Lower leg skin (tissue), 4 donors: Measurements from ENCODE around the gene CD59. TPM values are rescaled to one million over a fixed set of nuclear protein-coding genes. Genes with fewer than 3 reads are reported as not detected.
A peak's percentile ranks its signal among the peaks of the same experiment; 100 is the strongest.
"Not testable (repeated sequence)": the region's sequence is repeated elsewhere in the genome, so short reads cannot be mapped to it uniquely, and the experiment has no call there.

ENCODE experiments used
- DNase-seq, 2 donors: peaks; one replicate each; pipeline ENCODE4 v3.0.0-alpha.2; 2019; ENCODE audit warnings: low spot score in 2 of 2
- H3K4me3 ChIP-seq: fragments of 200-600 bp; sonication (generic); 2 replicates; pipeline ENCODE4 v1.5.1; 2017; ENCODE audit warnings: mild to moderate bottlenecking, low read depth; ENCODE audit not compliant: poor library complexity, severe bottlenecking
- POLR2A ChIP-seq, 2 donors: fragments of 450-650 bp; IDR thresholded peaks; one replicate each; pipeline ENCODE4 v1.6.1; 2016 to 2017; ENCODE audit warnings: antibody characterized with exemption in 2 of 2, mild to moderate bottlenecking in 1 of 2, moderate library complexity in 1 of 2
- WGBS, 2 donors: methylation state at CpG; one replicate each; pipeline ENCODE4 v1.1.5; 2018; 5-methylcytosine and 5-hydroxymethylcytosine counted together
- intact Hi-C: fragments of 100-400 bp; cut with DNase I; formaldehyde crosslinking; loops from one replicate; pipeline ENCODE4 v1.15.0; 2023; ENCODE audit warnings: low total_unique reads
- total RNA-seq, 4 donors: library from RNA; depleted of rRNA; stranded (reverse); fragments of >200 nt; gene quantifications; one replicate each; pipeline ENCODE4 v1.1.0, GENCODE V29; 2016
- TF ChIP-seq, protein P1 (sequence below), 3 donors: fragments of 450-650 bp; IDR thresholded peaks; one replicate each; pipeline ENCODE4 v1.5.1; 2016; ENCODE audit warnings: antibody characterized with exemption in 3 of 3, mild to moderate bottlenecking in 3 of 3, moderate library complexity in 2 of 3

The CD59 gene
- total RNA-seq, 4 donors from 2014 or later, result 222 to 444 (median 324) TPM

DNA sequence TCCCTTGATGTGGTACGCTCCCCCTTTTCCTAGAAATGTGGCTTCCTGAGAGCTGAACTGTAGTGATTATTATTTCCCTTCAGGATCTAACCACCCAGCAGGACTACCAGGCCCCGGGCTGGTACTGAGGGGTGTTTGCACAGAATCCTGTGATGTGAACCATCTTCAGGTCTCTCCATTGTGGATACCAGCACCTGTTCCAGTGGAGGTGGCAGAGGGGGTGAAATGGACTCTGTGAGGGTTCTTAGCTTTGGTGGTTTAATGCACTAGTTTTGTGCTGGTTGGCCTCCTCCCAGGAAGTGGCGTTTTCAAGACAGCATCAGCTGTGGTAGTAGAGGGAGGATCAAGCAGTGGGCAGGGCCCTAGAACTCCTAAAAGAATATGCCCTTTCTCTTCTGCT, 54.2 kb downstream of the CD59 start:
- DNase-seq, result peak in 1 of 2 donors; percentile 2
- WGBS, 2 donors, result 73 to 79% methylated on average over 3 of the region's 3 CpGs
- TF ChIP-seq, protein P1, sequence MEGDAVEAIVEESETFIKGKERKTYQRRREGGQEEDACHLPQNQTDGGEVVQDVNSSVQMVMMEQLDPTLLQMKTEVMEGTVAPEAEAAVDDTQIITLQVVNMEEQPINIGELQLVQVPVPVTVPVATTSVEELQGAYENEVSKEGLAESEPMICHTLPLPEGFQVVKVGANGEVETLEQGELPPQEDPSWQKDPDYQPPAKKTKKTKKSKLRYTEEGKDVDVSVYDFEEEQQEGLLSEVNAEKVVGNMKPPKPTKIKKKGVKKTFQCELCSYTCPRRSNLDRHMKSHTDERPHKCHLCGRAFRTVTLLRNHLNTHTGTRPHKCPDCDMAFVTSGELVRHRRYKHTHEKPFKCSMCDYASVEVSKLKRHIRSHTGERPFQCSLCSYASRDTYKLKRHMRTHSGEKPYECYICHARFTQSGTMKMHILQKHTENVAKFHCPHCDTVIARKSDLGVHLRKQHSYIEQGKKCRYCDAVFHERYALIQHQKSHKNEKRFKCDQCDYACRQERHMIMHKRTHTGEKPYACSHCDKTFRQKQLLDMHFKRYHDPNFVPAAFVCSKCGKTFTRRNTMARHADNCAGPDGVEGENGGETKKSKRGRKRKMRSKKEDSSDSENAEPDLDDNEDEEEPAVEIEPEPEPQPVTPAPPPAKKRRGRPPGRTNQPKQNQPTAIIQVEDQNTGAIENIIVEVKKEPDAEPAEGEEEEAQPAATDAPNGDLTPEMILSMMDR (IDR thresholded peaks at IDR 0.05), result no peak
- TF ChIP-seq POLR2A (IDR thresholded peaks at IDR 0.05), result no peak
- no peak overlapping the region for H3K4me3 ChIP-seq
- intact Hi-C loops, result no loop called here

DNA sequence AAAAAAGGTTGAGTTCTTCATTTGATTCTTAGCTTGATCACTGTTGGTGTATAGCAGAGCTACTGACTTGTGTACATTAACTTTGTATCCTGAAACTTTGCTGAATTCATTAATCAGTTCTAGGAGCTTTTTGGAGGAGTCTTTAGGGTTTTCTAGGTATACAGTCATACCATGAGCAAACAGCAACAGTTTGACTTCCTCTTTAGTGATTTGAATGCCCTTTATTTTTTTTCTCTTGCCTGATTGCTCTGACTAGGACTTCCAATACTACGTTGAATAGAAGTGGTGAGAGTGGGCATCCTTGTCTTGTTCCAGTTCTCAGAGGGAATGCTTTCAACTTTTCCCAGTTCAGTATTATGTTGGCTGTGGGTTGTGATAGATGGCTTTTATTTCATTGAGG, 57.6 kb downstream of the CD59 start:
- DNase-seq, H3K4me3 ChIP-seq, intact Hi-C loops: not testable (repeated sequence)
- WGBS, 2 donors, result 63 to 90% methylated on average over 1 of the region's 1 CpG

DNA sequence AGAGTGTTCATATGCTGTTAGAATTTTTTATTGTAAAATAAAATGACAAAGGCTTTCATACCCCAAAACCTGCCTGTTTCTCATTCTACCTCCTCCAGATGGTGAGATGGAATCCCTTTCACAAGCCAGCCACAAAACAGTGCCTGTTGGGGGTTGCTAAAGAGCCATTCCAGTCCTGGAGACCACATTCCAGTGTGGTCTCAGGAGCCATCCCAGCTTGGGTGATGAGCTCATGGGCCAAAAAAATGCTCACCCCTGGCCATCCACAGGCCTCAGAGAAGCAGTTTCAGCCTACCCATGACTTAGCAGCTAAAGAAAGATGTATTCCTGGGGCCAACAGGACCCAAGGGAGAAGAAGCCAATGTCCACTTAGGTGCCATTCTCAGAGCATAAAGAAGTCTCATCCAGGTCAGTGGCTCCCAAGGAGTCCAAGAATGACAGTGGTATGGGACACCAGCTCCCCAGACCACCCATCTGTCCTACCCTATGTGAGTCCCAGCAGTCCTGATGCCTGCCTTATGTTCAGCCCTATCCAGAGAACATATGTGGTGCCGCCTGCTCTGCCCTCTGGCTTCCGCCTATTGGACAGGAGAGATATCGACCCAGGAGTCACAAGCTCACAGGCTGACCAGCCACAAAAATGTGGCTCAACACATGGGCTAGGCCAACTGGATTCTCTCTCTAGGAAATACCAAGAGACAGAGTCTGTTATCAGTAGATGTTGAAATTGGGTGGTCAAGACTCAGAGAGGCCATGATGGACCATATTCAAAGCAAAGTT, 62.0 kb downstream of the CD59 start:
- DNase-seq, result no peak
- no peak overlapping the region for H3K4me3 ChIP-seq
- 92 to 100% methylated on average over 3 of the region's 3 CpGs for WGBS, 2 donors
- intact Hi-C loops, result no loop called here
- TF ChIP-seq POLR2A (IDR thresholded peaks at IDR 0.05), result no peak
- TF ChIP-seq, protein P1 (IDR thresholded peaks at IDR 0.05), result no peak

DNA sequence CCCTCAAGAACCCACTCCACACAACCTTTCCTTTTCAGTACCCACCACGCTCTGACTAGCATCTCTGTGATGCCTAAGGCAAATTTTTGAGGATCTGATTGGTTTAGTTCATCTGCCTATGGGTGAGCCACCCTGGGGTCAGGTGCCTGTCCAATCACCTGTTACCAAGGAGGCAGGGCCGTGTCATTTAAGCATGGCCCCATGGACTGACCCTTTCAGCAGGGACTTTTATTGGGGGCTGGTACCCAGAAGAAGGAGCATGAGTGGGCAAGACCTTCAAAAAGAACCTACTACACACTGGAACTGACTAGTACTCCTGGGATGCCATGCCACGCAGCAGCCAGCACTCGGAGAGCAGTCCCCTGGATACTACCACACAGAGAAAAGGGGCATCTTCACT, 64.0 kb downstream of the CD59 start:
- WGBS, 2 donors, result 86 to 97% methylated on average over 4 of the region's 4 CpGs
- DNase-seq, result peak in 1 of 2 donors; percentile 8
- TF ChIP-seq, protein P1 (IDR thresholded peaks at IDR 0.05), result no peak

DNA sequence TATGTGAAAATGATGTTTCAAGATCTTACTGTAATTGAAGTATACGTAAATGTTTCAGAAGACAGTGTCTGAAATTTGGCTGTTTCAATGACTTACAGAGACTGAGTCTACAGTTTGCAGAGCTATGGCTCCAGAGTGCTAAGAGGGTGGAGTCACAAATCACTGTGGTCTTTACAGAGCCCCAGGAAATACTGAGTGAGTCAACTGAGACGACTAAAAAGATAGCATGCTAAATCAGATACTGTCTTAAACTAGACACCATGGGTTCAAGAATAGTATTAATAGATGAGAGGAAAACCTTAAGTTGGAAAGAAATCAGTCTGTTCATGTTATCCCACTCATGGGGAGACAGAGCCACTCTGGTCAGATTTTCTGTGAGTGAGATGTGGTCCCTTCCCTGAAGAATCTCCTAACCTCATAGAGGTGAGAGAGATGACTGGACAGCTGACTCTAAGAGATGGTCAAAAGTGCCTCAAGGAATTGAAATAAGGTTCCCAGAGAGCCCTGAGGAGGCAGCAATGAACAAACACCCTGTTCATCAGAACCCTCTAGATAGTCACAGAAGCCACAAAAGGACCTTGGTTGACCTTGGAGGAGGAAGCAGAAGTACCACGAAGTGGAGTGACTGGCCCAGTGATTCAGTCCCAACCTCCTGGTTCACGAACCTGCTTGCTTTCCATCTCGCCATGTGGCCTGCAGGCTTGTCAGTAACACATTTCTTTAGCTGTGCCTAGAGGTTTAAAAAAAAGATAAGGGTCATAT, 65.8 kb downstream of the CD59 start:
- WGBS, 2 donors, result 54 to 62% methylated on average over 5 of the region's 5 CpGs
- no peak overlapping the region for H3K4me3 ChIP-seq
- TF ChIP-seq, protein P1 (IDR thresholded peaks at IDR 0.05), result no peak
- TF ChIP-seq POLR2A (IDR thresholded peaks at IDR 0.05), result no peak
- peak in 1 of 2 donors; percentile 63 for DNase-seq
- intact Hi-C loops, result no loop called here

More for the DNA sequence above, 64.0 kb downstream of the CD59 start:
- intact Hi-C loops, result no loop called here
- H3K4me3 ChIP-seq, result no peak overlapping the region

DNA sequence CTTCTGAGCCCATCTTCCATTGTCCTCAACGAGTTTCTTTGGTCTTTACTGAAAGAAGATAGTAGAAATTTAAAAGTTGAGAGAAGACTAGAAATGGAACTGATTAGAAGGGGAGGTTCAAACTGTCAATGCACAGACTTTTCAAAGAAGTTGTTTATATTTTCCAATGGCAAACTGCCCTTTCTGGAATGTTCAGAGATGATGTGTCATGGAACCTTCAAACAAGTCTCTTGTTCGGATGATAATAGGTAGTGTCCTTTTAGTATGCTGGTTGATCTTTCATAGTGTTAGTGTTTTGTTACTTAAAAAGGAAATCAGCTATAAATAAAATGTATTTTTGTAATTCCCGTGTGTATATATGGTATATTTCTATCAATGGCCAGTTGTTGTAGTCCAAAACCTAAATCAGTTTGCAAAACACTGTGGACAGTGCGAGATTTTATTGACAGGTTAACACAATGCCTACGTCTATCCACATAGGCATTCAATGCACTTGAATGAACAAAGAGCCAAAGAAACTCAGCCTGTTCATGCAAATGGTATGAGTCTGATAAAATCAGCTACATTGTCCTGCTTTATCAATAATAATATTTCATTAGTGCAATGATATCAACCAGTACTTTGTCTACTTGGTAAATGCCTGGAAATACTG, 66.5 kb downstream of the CD59 start:
- no peak for TF ChIP-seq POLR2A (IDR thresholded peaks at IDR 0.05)
- TF ChIP-seq, protein P1 (IDR thresholded peaks at IDR 0.05), result no peak
- DNase-seq, result no peak
- WGBS, 2 donors, result 82 to 85% methylated on average over 5 of the region's 5 CpGs
- intact Hi-C loops, result no loop called here
- no peak overlapping the region for H3K4me3 ChIP-seq
